ENCODE measurements around the gene RPS6KA6. TPM values are rescaled to one million over a fixed set of nuclear protein-coding genes. Genes with fewer than 3 reads are reported as not detected.

RPS6KA6 gene
- polyA plus RNA-seq, 1 experiment: 3.3 TPM

DNA sequence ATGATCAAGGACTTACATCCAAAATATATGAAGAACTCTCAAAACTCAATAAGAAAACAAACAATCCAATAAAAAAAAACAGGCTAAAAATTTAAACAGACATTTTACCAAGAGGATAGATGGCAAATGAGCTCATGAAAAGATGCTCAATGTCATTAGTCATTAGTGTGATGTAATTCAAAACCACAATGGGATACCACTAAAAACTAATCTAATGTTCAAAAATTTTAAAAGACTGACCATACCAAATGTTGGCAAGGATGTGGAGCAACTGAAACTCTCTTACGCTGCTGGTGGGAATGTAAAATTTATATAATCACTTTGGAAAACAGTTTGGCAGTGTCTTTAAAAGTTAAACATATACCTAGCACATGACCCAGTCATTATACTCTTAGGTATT is 43.7 kb downstream of the RPS6KA6 start:
- H3K27me3 ChIP-seq (ENCODE audit: control insufficient read depth, insufficient read depth, low read length): no peaks in the 10 kb centered on the region
- H3K27ac ChIP-seq (ENCODE audit: low read depth, low read length): no peak overlapping the region
- H3K9me3 ChIP-seq (ENCODE audit: control insufficient read depth, insufficient read depth, low read length): no peaks in the 10 kb centered on the region
- TF ChIP-seq, protein P1, sequence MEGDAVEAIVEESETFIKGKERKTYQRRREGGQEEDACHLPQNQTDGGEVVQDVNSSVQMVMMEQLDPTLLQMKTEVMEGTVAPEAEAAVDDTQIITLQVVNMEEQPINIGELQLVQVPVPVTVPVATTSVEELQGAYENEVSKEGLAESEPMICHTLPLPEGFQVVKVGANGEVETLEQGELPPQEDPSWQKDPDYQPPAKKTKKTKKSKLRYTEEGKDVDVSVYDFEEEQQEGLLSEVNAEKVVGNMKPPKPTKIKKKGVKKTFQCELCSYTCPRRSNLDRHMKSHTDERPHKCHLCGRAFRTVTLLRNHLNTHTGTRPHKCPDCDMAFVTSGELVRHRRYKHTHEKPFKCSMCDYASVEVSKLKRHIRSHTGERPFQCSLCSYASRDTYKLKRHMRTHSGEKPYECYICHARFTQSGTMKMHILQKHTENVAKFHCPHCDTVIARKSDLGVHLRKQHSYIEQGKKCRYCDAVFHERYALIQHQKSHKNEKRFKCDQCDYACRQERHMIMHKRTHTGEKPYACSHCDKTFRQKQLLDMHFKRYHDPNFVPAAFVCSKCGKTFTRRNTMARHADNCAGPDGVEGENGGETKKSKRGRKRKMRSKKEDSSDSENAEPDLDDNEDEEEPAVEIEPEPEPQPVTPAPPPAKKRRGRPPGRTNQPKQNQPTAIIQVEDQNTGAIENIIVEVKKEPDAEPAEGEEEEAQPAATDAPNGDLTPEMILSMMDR (IDR thresholded peaks at IDR 0.05; ENCODE audit: low read depth, low read length): no peak
- CTCF ChIA-PET: no interaction called here
- DNase-seq (ENCODE audit: low read depth, low spot score): no peak
- POLR2A ChIA-PET: no interaction called here
- no peak overlapping the region for H3K4me3 ChIP-seq (ENCODE audit: low read depth, low read length)

DNA sequence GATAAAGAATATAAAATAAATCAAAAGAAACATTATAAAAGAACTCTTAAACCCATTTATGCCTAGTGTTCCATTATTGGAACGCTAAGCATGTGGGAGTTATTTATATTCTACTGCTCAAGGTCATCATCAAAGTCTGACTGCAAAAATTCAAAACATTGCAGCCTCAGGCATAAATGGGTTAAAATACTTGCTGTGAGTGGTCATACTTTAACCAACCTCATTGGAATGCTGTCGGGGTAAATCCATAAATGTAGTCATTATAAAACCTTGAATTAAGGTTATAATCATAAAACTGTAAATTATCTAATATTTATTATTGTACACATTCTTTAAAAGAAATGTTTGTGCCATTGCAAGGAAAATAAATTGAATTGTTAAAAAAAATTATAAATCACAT is 55.0 kb downstream of the RPS6KA6 start:
- Histone ChIP-seq H3K4me3 (ENCODE audit: low read depth, low read length) (no peak overlapping the region), H3K27ac (ENCODE audit: low read depth, low read length) (no peak overlapping the region), H3K9me3 (ENCODE audit: control insufficient read depth, insufficient read depth, low read length) (no peaks in the 10 kb centered on the region), H3K27me3 (ENCODE audit: control insufficient read depth, insufficient read depth, low read length) (no peaks in the 10 kb centered on the region)
- ChIA-PET CTCF (no interaction called here), POLR2A (no interaction called here)
- no peak for DNase-seq (ENCODE audit: low read depth, low spot score)
- TF ChIP-seq, protein P1 (IDR thresholded peaks at IDR 0.05; ENCODE audit: low read depth, low read length): no peak

DNA sequence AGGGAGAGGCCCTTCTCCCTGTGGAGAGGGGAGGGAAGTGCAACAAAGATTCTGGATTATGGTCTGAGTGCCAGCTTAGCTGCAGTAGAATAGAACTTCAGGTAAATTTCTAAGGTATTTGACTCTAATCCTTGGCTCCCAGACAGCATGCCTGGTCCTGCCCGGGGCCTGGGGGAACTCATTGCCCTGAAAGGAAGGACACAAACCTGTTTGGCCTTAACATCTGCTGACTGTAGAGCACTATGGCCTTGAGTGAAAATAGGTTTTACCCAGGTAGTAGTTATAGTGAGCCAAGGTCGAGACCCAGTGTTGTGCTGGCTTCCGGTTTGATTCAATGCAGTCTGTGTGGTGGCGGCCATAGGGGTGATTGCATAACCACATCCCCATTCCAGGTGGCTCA is 64.4 kb downstream of the RPS6KA6 start:
- no peak for DNase-seq (ENCODE audit: low read depth, low spot score)
- H3K27ac ChIP-seq (ENCODE audit: low read depth, low read length): no peak overlapping the region
- ChIA-PET CTCF (no interaction called here), POLR2A (no interaction called here)
- H3K9me3 ChIP-seq (ENCODE audit: control insufficient read depth, insufficient read depth, low read length): no peaks in the 10 kb centered on the region
- TF ChIP-seq, protein P1 (IDR thresholded peaks at IDR 0.05; ENCODE audit: low read depth, low read length): no peak
- no peaks in the 10 kb centered on the region for H3K27me3 ChIP-seq (ENCODE audit: control insufficient read depth, insufficient read depth, low read length)
- H3K4me3 ChIP-seq (ENCODE audit: low read depth, low read length): no peak overlapping the region

DNA sequence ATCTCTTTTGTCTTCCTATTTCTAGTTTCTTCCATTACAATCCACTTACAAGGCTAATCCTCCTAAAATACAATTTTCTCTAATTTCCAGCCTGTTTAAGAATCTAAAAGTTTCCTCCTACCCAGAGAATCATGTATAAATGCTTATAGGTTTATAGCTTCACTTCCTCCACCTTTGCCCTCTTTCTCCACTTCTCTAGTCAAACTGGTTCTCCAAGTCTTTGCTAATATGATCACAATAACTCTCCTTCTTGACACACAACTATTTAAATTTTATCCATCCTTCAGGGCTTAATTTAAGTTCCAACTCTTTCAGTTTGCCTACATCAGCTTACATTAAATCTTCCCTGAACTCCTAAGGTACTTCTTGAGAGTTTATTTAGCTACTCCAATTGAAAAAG is 69.2 kb downstream of the RPS6KA6 start:
- Histone ChIP-seq H3K27ac (ENCODE audit: low read depth, low read length) (no peak overlapping the region), H3K27me3 (ENCODE audit: control insufficient read depth, insufficient read depth, low read length) (no peaks in the 10 kb centered on the region), H3K9me3 (ENCODE audit: control insufficient read depth, insufficient read depth, low read length) (no peaks in the 10 kb centered on the region), H3K4me3 (ENCODE audit: low read depth, low read length) (no peak overlapping the region)
- no peak for DNase-seq (ENCODE audit: low read depth, low spot score)
- POLR2A ChIA-PET: no interaction called here
- CTCF ChIA-PET: no interaction called here
- TF ChIP-seq, protein P1 (IDR thresholded peaks at IDR 0.05; ENCODE audit: low read depth, low read length): no peak

DNA sequence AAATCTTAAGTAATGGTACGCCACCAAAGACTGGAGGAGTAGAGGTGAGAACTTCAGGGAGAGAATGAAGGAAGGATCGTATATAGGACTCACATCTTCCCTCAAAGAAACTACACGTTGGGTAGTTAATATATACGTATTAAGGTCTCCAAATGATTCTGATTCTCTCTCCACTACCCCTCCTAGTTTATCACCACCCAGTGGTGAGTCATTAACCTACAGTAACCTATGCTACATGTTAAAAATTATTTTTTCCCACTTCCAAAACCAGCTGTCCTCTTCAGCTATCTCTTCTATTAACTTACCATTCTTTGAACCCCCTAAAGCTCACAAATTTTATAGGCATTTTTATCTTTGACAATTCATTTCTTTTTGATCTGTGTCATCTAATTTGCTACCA is 69.7 kb downstream of the RPS6KA6 start:
- ChIA-PET CTCF (no interaction called here), POLR2A (no interaction called here)
- no peak for DNase-seq (ENCODE audit: low read depth, low spot score)
- TF ChIP-seq, protein P1 (IDR thresholded peaks at IDR 0.05; ENCODE audit: low read depth, low read length): no peak
- no peaks in the 10 kb centered on the region for H3K27me3 ChIP-seq (ENCODE audit: control insufficient read depth, insufficient read depth, low read length)
- no peak overlapping the region for H3K4me3 ChIP-seq (ENCODE audit: low read depth, low read length)
- no peaks in the 10 kb centered on the region for H3K9me3 ChIP-seq (ENCODE audit: control insufficient read depth, insufficient read depth, low read length)
- H3K27ac ChIP-seq (ENCODE audit: low read depth, low read length): no peak overlapping the region
